OCI-LY1 (cell line): ENCODE data around the gene PLCB4.

Source experiments
- H2AFZ ChIP-seq: fragments of 200-600 bp; sonication (generic), shearing (Covaris generic); 2 replicates; pipeline ENCODE4 v1.6.0; 2014; ENCODE audit warnings: antibody characterized with exemption, mild to moderate bottlenecking, low read length
- H3F3A ChIP-seq: fragments of 200-600 bp; sonication (generic), shearing (Covaris generic); 2 replicates; pipeline ENCODE4 v1.6.0; 2014; ENCODE audit warnings: mild to moderate bottlenecking, antibody characterized with exemption, low read length, moderate library complexity; ENCODE audit not compliant: insufficient read depth
- H3K27ac ChIP-seq: fragments of 200-600 bp; sonication (generic); 2 replicates; pipeline ENCODE4 v1.5.1; 2014; ENCODE audit warnings: low read length, mixed run types, mild to moderate bottlenecking, low read depth; ENCODE audit not compliant: poor library complexity, severe bottlenecking
- H3K27me3 ChIP-seq: fragments of 200-600 bp; sonication (generic); 2 replicates; pipeline ENCODE4 v1.6.0; 2014; ENCODE audit warnings: antibody characterized with exemption, mild to moderate bottlenecking, low read length, moderate library complexity; ENCODE audit not compliant: insufficient read depth
- H3K36me3 ChIP-seq: fragments of 200-600 bp; sonication (generic); 2 replicates; pipeline ENCODE4 v1.6.1; 2014; ENCODE audit warnings: mild to moderate bottlenecking, antibody characterized with exemption, low read length, moderate library complexity, mixed read lengths; ENCODE audit not compliant: insufficient read depth
- H3K4me1 ChIP-seq: fragments of 200-600 bp; sonication (generic); 2 replicates; pipeline ENCODE4 v1.5.1; 2014; ENCODE audit warnings: mild to moderate bottlenecking, low read length, moderate library complexity; ENCODE audit not compliant: insufficient read depth, severe bottlenecking
- H3K4me2 ChIP-seq: fragments of 200-600 bp; sonication (generic), shearing (Covaris generic); 2 replicates; pipeline ENCODE4 v1.6.1; 2014; ENCODE audit warnings: low read length
- H3K4me3 ChIP-seq: fragments of 200-600 bp; sonication (generic); 2 replicates; pipeline ENCODE4 v1.5.1; 2014; ENCODE audit warnings: low read length, low read depth, mild to moderate bottlenecking, mixed read lengths; ENCODE audit not compliant: poor library complexity, severe bottlenecking
- H3K79me2 ChIP-seq: fragments of 200-600 bp; shearing (Covaris generic); 2 replicates; pipeline ENCODE4 v1.6.1; 2016; ENCODE audit warnings: mixed run types, low read length, mixed read lengths; ENCODE audit not compliant: insufficient read depth
- H3K9ac ChIP-seq: fragments of 200-600 bp; sonication (generic), shearing (Covaris generic); 2 replicates; pipeline ENCODE4 v1.6.1; 2014; ENCODE audit warnings: mild to moderate bottlenecking, low read length, mixed read lengths
- H3K9me2 ChIP-seq: fragments of 200-600 bp; sonication (generic), shearing (Covaris generic); 2 replicates; pipeline ENCODE4 v1.6.1; 2014; ENCODE audit warnings: low read depth, mild to moderate bottlenecking, low read length, mixed read lengths
- H3K9me3 ChIP-seq: fragments of 200-600 bp; shearing (Covaris generic); 2 replicates; pipeline ENCODE4 v1.6.1; 2014; ENCODE audit warnings: low read length, mixed read lengths
- H4K20me1 ChIP-seq: fragments of 200-600 bp; sonication (generic), shearing (Covaris generic); 2 replicates; pipeline ENCODE4 v1.6.0; 2016; ENCODE audit warnings: mild to moderate bottlenecking, low read length; ENCODE audit not compliant: insufficient read depth
- CTCF ChIP-seq: fragments of 200-600 bp; sonication (generic), shearing (Covaris generic); IDR thresholded peaks from 2 replicates; pipeline ENCODE4 v1.5.1; 2017; ENCODE audit warnings: mild to moderate bottlenecking, antibody characterized with exemption, low read length, moderate library complexity, mixed read lengths
- EZH2 ChIP-seq: fragments of 200-600 bp; sonication (generic), shearing (Covaris generic); IDR thresholded peaks from 2 replicates; pipeline ENCODE4 v1.8.0; 2017; ENCODE audit warnings: borderline replicate concordance, mixed run types, mild to moderate bottlenecking, antibody characterized with exemption, low read length, moderate library complexity, mixed read lengths

Gene PLCB4

GRCh38 chr20:9261781-9262180, 192.9 kb downstream of the PLCB4 start:
- Histone ChIP-seq H3K4me2 (no peak overlapping the region), H3K4me1 (no peaks in the 10 kb centered on the region), H3K4me3 (no peak overlapping the region), H3F3A (no peaks in the 10 kb centered on the region), H3K36me3 (no peaks in the 10 kb centered on the region), H3K9me2 (no peaks in the 10 kb centered on the region), H3K27me3 (no peaks in the 10 kb centered on the region), H4K20me1 (no peaks in the 10 kb centered on the region), H3K9ac (no peak overlapping the region), H3K9me3 (no peaks in the 10 kb centered on the region), H3K27ac (no peak overlapping the region), H3K79me2 (no peaks in the 10 kb centered on the region), H2AFZ (no peak overlapping the region)
- TF ChIP-seq CTCF (no peak), EZH2 (no peak)

GRCh38 chr20:9262653-9263194, 193.8 kb downstream of the PLCB4 start:
- no peaks in the 10 kb centered on the region for H4K20me1 ChIP-seq
- no peaks in the 10 kb centered on the region for H3K9me2 ChIP-seq
- no peak overlapping the region for H3K9ac ChIP-seq
- H3K36me3 ChIP-seq = no peaks in the 10 kb centered on the region
- H2AFZ ChIP-seq = no peak overlapping the region
- TF ChIP-seq EZH2 (no peak), CTCF (no peak)
- no peaks in the 10 kb centered on the region for H3K4me1 ChIP-seq
- H3K4me3 ChIP-seq = no peak overlapping the region
- no peaks in the 10 kb centered on the region for H3K27me3 ChIP-seq
- no peak overlapping the region for H3K4me2 ChIP-seq
- no peaks in the 10 kb centered on the region for H3K9me3 ChIP-seq
- no peaks in the 10 kb centered on the region for H3K79me2 ChIP-seq
- H3K27ac ChIP-seq = no peak overlapping the region
- H3F3A ChIP-seq = no peaks in the 10 kb centered on the region

- Histone ChIP-seq H4K20me1 (no peaks in the 10 kb centered on the region), H3K9me3 (no peaks in the 10 kb centered on the region), H3K27ac (no peak overlapping the region), H3K4me3 (no peak overlapping the region), H2AFZ (no peak overlapping the region), H3K4me2 (no peak overlapping the region), H3K27me3 (no peaks in the 10 kb centered on the region), H3F3A (no peaks in the 10 kb centered on the region), H3K36me3 (no peaks in the 10 kb centered on the region), H3K79me2 (no peaks in the 10 kb centered on the region), H3K4me1 (no peaks in the 10 kb centered on the region), H3K9me2 (no peaks in the 10 kb centered on the region), H3K9ac (no peak overlapping the region)
- TF ChIP-seq EZH2 = no peak
- no peak for TF ChIP-seq CTCF
Observed at GRCh38 chr20:9269280-9269971, 200.5 kb downstream of the PLCB4 start.
